GM12892 (cell line): ENCODE results near the gene IFT43.

Source experiments
- POLR2A ChIP-seq: IDR thresholded peaks from 2 replicates; pipeline ENCODE4 v1.6.1; 2011; ENCODE audit warnings: low read depth, low read length, control low read depth
- POLR2AphosphoS5 ChIP-seq: IDR thresholded peaks from 2 replicates; pipeline ENCODE4 v1.6.1; 2011; ENCODE audit warnings: low read depth, low read length, control low read depth
- TAF1 ChIP-seq: IDR thresholded peaks from 2 replicates; pipeline ENCODE4 v1.6.1; 2011; ENCODE audit warnings: low read depth, mild to moderate bottlenecking, control low read depth, low read length, borderline replicate concordance

GRCh38 chr14:76125511-76125910 lies 139.9 kb downstream of the IFT43 start:
- no peak for TF ChIP-seq TAF1
- TF ChIP-seq POLR2AphosphoS5 = no peak
- no peak for TF ChIP-seq POLR2A
